ENCODE data around the gene NRF1. TPM values are rescaled to one million over a fixed set of nuclear protein-coding genes. Genes with fewer than 3 reads are reported as not detected.

Gene NRF1
- total and polyA plus RNA-seq, 9 donors, result 11.5 to 33.5 (median 21.7) TPM

GRCh38 chr7:129769400-129769774, 157.9 kb downstream of the NRF1 start:
- no peak for DNase-seq
- Histone ChIP-seq H3K4me3 (no peak overlapping the region), H3K36me3 (no peaks in the 10 kb centered on the region), H3K9me3 (no peaks in the 10 kb centered on the region), H3K27me3 (no peaks in the 10 kb centered on the region), H3K4me1 (ENCODE audit: insufficient read depth) (no peaks in the 10 kb centered on the region), H3K27ac (no peak overlapping the region)
- no peak for TF ChIP-seq EP300 (IDR thresholded peaks at IDR 0.05)
- no peak for TF ChIP-seq POLR2A (IDR thresholded peaks at IDR 0.05)
- TF ChIP-seq CTCF (IDR thresholded peaks at IDR 0.05), result no peak
- WGBS, 3 donors, result 91 to 95% (median 92%) methylated on average over 9 of the region's 9 CpGs
- intact Hi-C loops (cut with DNase I), result no loop called here

GRCh38 chr7:129769866-129770808, 158.6 kb downstream of the NRF1 start:
- intact Hi-C loops (cut with DNase I), result no loop called here

GRCh38 chr7:129771201-129771927, 159.8 kb downstream of the NRF1 start:
- H3K9me3 ChIP-seq, result no peaks in the 10 kb centered on the region
- H3K27me3 ChIP-seq, result no peaks in the 10 kb centered on the region
- 87 to 93% (median 89%) methylated on average over 16 to 19 of the region's 19 CpGs for WGBS, 3 donors
- no peak for DNase-seq
- intact Hi-C loops (cut with DNase I), result no loop called here
- no peaks in the 10 kb centered on the region for H3K36me3 ChIP-seq
- no peak overlapping the region for H3K4me3 ChIP-seq
- H3K27ac ChIP-seq, result no peak overlapping the region
- TF ChIP-seq CTCF (IDR thresholded peaks at IDR 0.05), result no peak
- no peak for TF ChIP-seq POLR2A (IDR thresholded peaks at IDR 0.05)
- TF ChIP-seq EP300 (IDR thresholded peaks at IDR 0.05), result no peak
- no peaks in the 10 kb centered on the region for H3K4me1 ChIP-seq (ENCODE audit: insufficient read depth)

More at GRCh38 chr7:129769866-129770808, 158.6 kb downstream of the NRF1 start:
- Histone ChIP-seq H3K36me3 (no peaks in the 10 kb centered on the region), H3K9me3 (no peaks in the 10 kb centered on the region), H3K4me3 (no peak overlapping the region), H3K27me3 (no peaks in the 10 kb centered on the region), H3K27ac (no peak overlapping the region), H3K4me1 (ENCODE audit: insufficient read depth) (no peaks in the 10 kb centered on the region)
- 82 to 88% (median 84%) methylated on average over 21 of the region's 21 CpGs for WGBS, 3 donors
- no peak for DNase-seq
- no peak for TF ChIP-seq CTCF (IDR thresholded peaks at IDR 0.05)
- no peak for TF ChIP-seq EP300 (IDR thresholded peaks at IDR 0.05)
- no peak for TF ChIP-seq POLR2A (IDR thresholded peaks at IDR 0.05)

GRCh38 chr7:129771928-129772479, 160.5 kb downstream of the NRF1 start:
- DNase-seq, result no peak
- H3K4me1 ChIP-seq (ENCODE audit: insufficient read depth), result no peaks in the 10 kb centered on the region
- no peak overlapping the region for H3K27ac ChIP-seq
- TF ChIP-seq POLR2A (IDR thresholded peaks at IDR 0.05) (no peak), EP300 (IDR thresholded peaks at IDR 0.05) (no peak), CTCF (IDR thresholded peaks at IDR 0.05) (no peak)
- WGBS, 3 donors, result 77 to 80% (median 77%) methylated on average over 18 of the region's 18 CpGs
- H3K4me3 ChIP-seq, result no peak overlapping the region
- H3K27me3 ChIP-seq, result no peaks in the 10 kb centered on the region
- H3K9me3 ChIP-seq, result no peaks in the 10 kb centered on the region
- intact Hi-C loops (cut with DNase I), result no loop called here
- no peaks in the 10 kb centered on the region for H3K36me3 ChIP-seq

Measured in ovary (tissue), 9 donors.